HepG2 (cell line): ENCODE results near the gene KIF19. TPM values are rescaled to one million over a fixed set of nuclear protein-coding genes. Genes with fewer than 3 reads are reported as not detected.

Experiments used
- ATAC-seq: fragments of 200-7000 bp; cut with Tn5 transposase; 3 replicates; pipeline ENCODE4 v1.9.1; 2020; ENCODE audit warnings: mild to moderate bottlenecking, moderate library complexity
- BruUV-seq: library from RNA; stranded (reverse); fragments of 400-500 nt; replicated peaks from 2 replicates; lab custom pipeline; 2021; lab: Mats Ljungman, UMichigan
- CTCF ChIA-PET: fragments of 300-600 bp; formaldehyde crosslinking; extraction: SDS; loops from one replicate; lab custom pipeline; 2021; ENCODE audit warnings: low total read pairs, inconsistent platforms, low intra/inter-chr PET ratio; lab: Yijun Ruan, JAX
- POLR2A ChIA-PET: fragments of 350-600 bp; sonication (Branson Sonifier 250); formaldehyde crosslinking; loops from one replicate; lab custom pipeline; 2020; ENCODE audit warnings: antibody characterized with exemption, inconsistent platforms; lab: Yijun Ruan, JAX
- DNase-seq: peaks from one replicate; pipeline ENCODE4 v3.0.0-alpha.2; 2015; ENCODE audit warnings: low spot score
- FAIRE-seq: peaks from 3 replicates; lab custom pipeline; 2011; peaks lifted over from hg19 to GRCh38; lab: Jason Lieb, UNC
- H2AFZ ChIP-seq: one replicate; pipeline ENCODE4 v1.6.1; 2011; ENCODE audit warnings: low read length, inconsistent platforms
- H3K27ac ChIP-seq: fragments of 300-600 bp; 3 replicates; pipeline ENCODE4 v1.8.0; 2011; ENCODE audit warnings: mixed run types, mild to moderate bottlenecking, mixed read lengths, low read length, inconsistent platforms; ENCODE audit not compliant: insufficient read depth; ENCODE audit errors: extremely low read length
- H3K27me3 ChIP-seq, 2 experiments: fragments of 200-600 bp in 1 of 2; 2 replicates in 1 of 2; 3 replicates in 1 of 2; pipeline versions ENCODE4 v1.6.0 to v1.8.0; 2011; ENCODE audit warnings: low read length in 2 of 2, mild to moderate bottlenecking in 2 of 2, moderate library complexity in 2 of 2, inconsistent platforms in 1 of 2; ENCODE audit not compliant: insufficient read depth in 2 of 2, control insufficient read depth in 1 of 2
- H3K36me3 ChIP-seq, 2 experiments: fragments of 200-600 bp in 1 of 2; replicated peaks in 1 of 2; 2 replicates in 1 of 2; 3 replicates in 1 of 2; pipeline versions ENCODE4 v1.5.1 to v1.8.0; 2011; ENCODE audit warnings: low read length in 2 of 2, inconsistent platforms in 1 of 2; ENCODE audit not compliant: insufficient read depth in 2 of 2, control insufficient read depth in 1 of 2
- H3K4me1 ChIP-seq: 2 replicates; pipeline ENCODE4 v1.5.1; 2012; ENCODE audit warnings: low read length, inconsistent platforms; ENCODE audit not compliant: insufficient read depth
- H3K4me2 ChIP-seq: 2 replicates; pipeline ENCODE4 v1.6.0; 2011; ENCODE audit warnings: low read depth, low read length, inconsistent platforms
- H3K4me3 ChIP-seq, 3 experiments: fragments of 200-600 bp in 1 of 3; sonication (generic), shearing (Covaris generic) in 1 of 3; replicated peaks in 1 of 3; 2 replicates each; pipeline ENCODE4 v1.5.1; 2011 to 2016; ENCODE audit warnings: low read length in 3 of 3, inconsistent platforms in 2 of 3, low read depth in 2 of 3, mild to moderate bottlenecking in 2 of 3, control low read depth in 1 of 3, mixed read lengths in 1 of 3; ENCODE audit not compliant: insufficient read depth in 1 of 3
- H3K79me2 ChIP-seq: one replicate; pipeline ENCODE4 v1.6.1; 2011; ENCODE audit warnings: low read length, inconsistent platforms; ENCODE audit not compliant: insufficient read depth
- H3K9ac ChIP-seq: 2 replicates; pipeline ENCODE4 v1.6.0; 2011; ENCODE audit warnings: mild to moderate bottlenecking, low read depth, low read length, inconsistent platforms; ENCODE audit not compliant: insufficient read depth
- H3K9me3 ChIP-seq: 2 replicates; pipeline ENCODE4 v1.5.1; 2012; ENCODE audit warnings: mild to moderate bottlenecking, low read length
- H4K20me1 ChIP-seq: 2 replicates; pipeline ENCODE4 v1.6.0; 2011; ENCODE audit warnings: inconsistent platforms, mild to moderate bottlenecking, low read length, moderate library complexity; ENCODE audit not compliant: insufficient read depth
- JARID2 ChIP-seq: sonication (generic); formaldehyde crosslinking; IDR thresholded peaks from 2 replicates; pipeline ENCODE4 v1.8.1; 2023; ENCODE audit warnings: missing genetic modification reagents, inconsistent platforms; ENCODE audit not compliant: insufficient replicate concordance
- NR2F1 ChIP-seq, 2 experiments: fragments of 450-650 bp in 1 of 2; formaldehyde crosslinking in 1 of 2; IDR thresholded peaks; 2 replicates each; pipeline versions ENCODE4 v1.5.0 to v1.6.1; 2016 to 2020; ENCODE audit warnings: mild to moderate bottlenecking in 1 of 2, missing compliant biosample characterization in 1 of 2, missing genetic modification reagents in 1 of 2, moderate library complexity in 1 of 2
- PRMT3 ChIP-seq: sonication (generic); formaldehyde crosslinking; IDR thresholded peaks from 2 replicates; pipeline ENCODE4 v1.8.1; 2022; ENCODE audit warnings: low read depth, mild to moderate bottlenecking, moderate library complexity, missing genetic modification reagents, borderline replicate concordance
- SIN3A ChIP-seq: IDR thresholded peaks from 2 replicates; pipeline ENCODE4 v1.6.1; 2011; ENCODE audit warnings: low read depth, mild to moderate bottlenecking, control low read depth, low read length, borderline replicate concordance
- XBP1 ChIP-seq: sonication (generic); formaldehyde crosslinking; IDR thresholded peaks from 2 replicates; pipeline ENCODE4 v1.5.0; 2020; ENCODE audit warnings: missing genetic modification reagents
- ZFP1 ChIP-seq: IDR thresholded peaks from 2 replicates; pipeline ENCODE4 v1.6.1; 2016
- ZNF24 ChIP-seq: fragments of 450-650 bp; IDR thresholded peaks from 2 replicates; pipeline ENCODE4 v1.6.1; 2017; ENCODE audit warnings: antibody characterized with exemption, mild to moderate bottlenecking
- WGBS: methylation state at CpG from one replicate; pipeline ENCODE4 v1.1.6; 2017; ENCODE audit warnings: low lambda C conversion rate; 5-methylcytosine and 5-hydroxymethylcytosine counted together
- in situ Hi-C: cut with HindIII; loops from 2 replicates; pipeline ENCODE4 v1.10.0; 2017; ENCODE audit warnings: low pct_unique_long_range_greater_than_20kb; ENCODE audit not compliant: extremely low pct_ligation_motif_present
- intact Hi-C: fragments of 100-400 bp; cut with micrococcal nuclease; formaldehyde crosslinking; loops from one replicate; pipeline ENCODE4 v1.10.0; 2022; ENCODE audit not compliant: unreplicated experiment
- polyA plus RNA-seq, 8 experiments: library from polyadenylated mRNA; depleted of rRNA in 3 of 8; stranded (reverse) in 7 of 8; unstranded in 1 of 8; fragments of >200 nt; fragmentation: Illumina TruSeq in 4 of 8; extraction: Trizol in 4 of 8; gene quantifications; 2 replicates each; pipeline versions ENCODE4 v1.2.1 to v1.2.3, GENCODE V29; 2011 to 2016; ENCODE audit warnings: low read depth in 4 of 8, missing spikeins in 1 of 8, mixed read lengths in 1 of 8; ENCODE audit not compliant: insufficient read depth in 1 of 8
- total RNA-seq, 5 experiments: library from RNA; depleted of rRNA; stranded (reverse); fragments of >200 nt; fragmentation: Illumina TruSeq; extraction: Trizol; gene quantifications; 2 replicates each; pipeline ENCODE4 v1.2.3, GENCODE V29; 2016; ENCODE audit warnings: low read depth in 1 of 5
- TF ChIP-seq, protein P1 (sequence below): sonication (generic); formaldehyde crosslinking; IDR thresholded peaks from 2 replicates; pipeline ENCODE4 v1.4.0; 2020; ENCODE audit warnings: mild to moderate bottlenecking, missing genetic modification reagents
- TF ChIP-seq, protein P2 (sequence below): sonication (generic); formaldehyde crosslinking; IDR thresholded peaks from 2 replicates; pipeline ENCODE4 v1.4.0; 2020; ENCODE audit warnings: missing genetic modification reagents, borderline replicate concordance
- TF ChIP-seq, protein P3 (sequence below): sonication (generic); formaldehyde crosslinking; IDR thresholded peaks from 2 replicates; pipeline ENCODE4 v1.9.0; 2022; ENCODE audit warnings: low read depth, missing genetic modification reagents
- TF ChIP-seq, protein P4 (sequence below): sonication (generic); formaldehyde crosslinking; IDR thresholded peaks from 2 replicates; pipeline ENCODE4 v1.5.0; 2020; ENCODE audit warnings: mild to moderate bottlenecking, missing genetic modification reagents

KIF19 gene
- total and polyA plus RNA-seq, 2 of the 13 experiments (the other 11 are each of a cell fraction or from before 2014, with no cell fraction given) = not detected

DNA sequence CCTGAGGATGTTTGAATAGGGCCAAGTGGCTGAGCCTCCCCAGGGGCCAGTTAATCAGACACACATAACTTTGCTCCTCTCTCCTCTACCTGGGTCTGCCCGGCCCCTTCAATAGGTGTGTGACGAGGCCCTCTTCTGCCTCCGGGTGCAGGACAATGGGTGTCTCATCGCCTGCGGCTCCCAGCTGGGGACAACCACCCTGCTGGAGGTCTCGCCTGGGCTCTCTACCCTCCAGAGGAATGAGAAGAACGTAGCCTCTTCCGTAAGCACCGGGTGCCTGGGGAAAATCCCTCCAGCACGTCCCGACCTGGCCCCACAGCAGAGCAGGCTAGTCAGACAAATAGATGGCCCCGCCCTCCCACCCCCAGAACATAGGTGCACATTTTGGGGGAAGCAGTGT is 16.1 kb upstream of the KIF19 start:
- in situ Hi-C loops = no loop called here
- TF ChIP-seq XBP1 (CRISPR knock-in tag) (no peak), ZNF24 (no peak), PRMT3 (no peak), ZFP1 (no peak), JARID2 (CRISPR knock-in tag) (no peak), SIN3A (no peak), NR2F1 (CRISPR knock-in tag; IDR thresholded peaks at IDR 0.05) (no peak)
- TF ChIP-seq, protein P1, sequence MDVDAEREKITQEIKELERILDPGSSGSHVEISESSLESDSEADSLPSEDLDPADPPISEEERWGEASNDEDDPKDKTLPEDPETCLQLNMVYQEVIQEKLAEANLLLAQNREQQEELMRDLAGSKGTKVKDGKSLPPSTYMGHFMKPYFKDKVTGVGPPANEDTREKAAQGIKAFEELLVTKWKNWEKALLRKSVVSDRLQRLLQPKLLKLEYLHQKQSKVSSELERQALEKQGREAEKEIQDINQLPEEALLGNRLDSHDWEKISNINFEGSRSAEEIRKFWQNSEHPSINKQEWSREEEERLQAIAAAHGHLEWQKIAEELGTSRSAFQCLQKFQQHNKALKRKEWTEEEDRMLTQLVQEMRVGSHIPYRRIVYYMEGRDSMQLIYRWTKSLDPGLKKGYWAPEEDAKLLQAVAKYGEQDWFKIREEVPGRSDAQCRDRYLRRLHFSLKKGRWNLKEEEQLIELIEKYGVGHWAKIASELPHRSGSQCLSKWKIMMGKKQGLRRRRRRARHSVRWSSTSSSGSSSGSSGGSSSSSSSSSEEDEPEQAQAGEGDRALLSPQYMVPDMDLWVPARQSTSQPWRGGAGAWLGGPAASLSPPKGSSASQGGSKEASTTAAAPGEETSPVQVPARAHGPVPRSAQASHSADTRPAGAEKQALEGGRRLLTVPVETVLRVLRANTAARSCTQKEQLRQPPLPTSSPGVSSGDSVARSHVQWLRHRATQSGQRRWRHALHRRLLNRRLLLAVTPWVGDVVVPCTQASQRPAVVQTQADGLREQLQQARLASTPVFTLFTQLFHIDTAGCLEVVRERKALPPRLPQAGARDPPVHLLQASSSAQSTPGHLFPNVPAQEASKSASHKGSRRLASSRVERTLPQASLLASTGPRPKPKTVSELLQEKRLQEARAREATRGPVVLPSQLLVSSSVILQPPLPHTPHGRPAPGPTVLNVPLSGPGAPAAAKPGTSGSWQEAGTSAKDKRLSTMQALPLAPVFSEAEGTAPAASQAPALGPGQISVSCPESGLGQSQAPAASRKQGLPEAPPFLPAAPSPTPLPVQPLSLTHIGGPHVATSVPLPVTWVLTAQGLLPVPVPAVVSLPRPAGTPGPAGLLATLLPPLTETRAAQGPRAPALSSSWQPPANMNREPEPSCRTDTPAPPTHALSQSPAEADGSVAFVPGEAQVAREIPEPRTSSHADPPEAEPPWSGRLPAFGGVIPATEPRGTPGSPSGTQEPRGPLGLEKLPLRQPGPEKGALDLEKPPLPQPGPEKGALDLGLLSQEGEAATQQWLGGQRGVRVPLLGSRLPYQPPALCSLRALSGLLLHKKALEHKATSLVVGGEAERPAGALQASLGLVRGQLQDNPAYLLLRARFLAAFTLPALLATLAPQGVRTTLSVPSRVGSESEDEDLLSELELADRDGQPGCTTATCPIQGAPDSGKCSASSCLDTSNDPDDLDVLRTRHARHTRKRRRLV (CRISPR knock-in tag) = no peak
- TF ChIP-seq, protein P2, sequence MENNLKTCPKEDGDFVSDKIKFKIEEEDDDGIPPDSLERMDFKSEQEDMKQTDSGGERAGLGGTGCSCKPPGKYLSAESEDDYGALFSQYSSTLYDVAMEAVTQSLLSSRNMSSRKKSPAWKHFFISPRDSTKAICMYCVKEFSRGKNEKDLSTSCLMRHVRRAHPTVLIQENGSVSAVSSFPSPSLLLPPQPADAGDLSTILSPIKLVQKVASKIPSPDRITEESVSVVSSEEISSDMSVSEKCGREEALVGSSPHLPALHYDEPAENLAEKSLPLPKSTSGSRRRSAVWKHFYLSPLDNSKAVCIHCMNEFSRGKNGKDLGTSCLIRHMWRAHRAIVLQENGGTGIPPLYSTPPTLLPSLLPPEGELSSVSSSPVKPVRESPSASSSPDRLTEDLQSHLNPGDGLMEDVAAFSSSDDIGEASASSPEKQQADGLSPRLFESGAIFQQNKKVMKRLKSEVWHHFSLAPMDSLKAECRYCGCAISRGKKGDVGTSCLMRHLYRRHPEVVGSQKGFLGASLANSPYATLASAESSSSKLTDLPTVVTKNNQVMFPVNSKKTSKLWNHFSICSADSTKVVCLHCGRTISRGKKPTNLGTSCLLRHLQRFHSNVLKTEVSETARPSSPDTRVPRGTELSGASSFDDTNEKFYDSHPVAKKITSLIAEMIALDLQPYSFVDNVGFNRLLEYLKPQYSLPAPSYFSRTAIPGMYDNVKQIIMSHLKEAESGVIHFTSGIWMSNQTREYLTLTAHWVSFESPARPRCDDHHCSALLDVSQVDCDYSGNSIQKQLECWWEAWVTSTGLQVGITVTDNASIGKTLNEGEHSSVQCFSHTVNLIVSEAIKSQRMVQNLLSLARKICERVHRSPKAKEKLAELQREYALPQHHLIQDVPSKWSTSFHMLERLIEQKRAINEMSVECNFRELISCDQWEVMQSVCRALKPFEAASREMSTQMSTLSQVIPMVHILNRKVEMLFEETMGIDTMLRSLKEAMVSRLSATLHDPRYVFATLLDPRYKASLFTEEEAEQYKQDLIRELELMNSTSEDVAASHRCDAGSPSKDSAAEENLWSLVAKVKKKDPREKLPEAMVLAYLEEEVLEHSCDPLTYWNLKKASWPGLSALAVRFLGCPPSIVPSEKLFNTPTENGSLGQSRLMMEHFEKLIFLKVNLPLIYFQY (CRISPR knock-in tag) = no peak
- TF ChIP-seq, protein P3, sequence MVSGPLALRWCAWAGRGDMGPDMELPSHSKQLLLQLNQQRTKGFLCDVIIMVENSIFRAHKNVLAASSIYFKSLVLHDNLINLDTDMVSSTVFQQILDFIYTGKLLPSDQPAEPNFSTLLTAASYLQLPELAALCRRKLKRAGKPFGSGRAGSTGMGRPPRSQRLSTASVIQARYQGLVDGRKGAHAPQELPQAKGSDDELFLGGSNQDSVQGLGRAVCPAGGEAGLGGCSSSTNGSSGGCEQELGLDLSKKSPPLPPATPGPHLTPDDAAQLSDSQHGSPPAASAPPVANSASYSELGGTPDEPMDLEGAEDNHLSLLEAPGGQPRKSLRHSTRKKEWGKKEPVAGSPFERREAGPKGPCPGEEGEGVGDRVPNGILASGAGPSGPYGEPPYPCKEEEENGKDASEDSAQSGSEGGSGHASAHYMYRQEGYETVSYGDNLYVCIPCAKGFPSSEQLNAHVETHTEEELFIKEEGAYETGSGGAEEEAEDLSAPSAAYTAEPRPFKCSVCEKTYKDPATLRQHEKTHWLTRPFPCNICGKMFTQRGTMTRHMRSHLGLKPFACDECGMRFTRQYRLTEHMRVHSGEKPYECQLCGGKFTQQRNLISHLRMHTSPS (CRISPR knock-in tag) = no peak
- TF ChIP-seq, protein P4, sequence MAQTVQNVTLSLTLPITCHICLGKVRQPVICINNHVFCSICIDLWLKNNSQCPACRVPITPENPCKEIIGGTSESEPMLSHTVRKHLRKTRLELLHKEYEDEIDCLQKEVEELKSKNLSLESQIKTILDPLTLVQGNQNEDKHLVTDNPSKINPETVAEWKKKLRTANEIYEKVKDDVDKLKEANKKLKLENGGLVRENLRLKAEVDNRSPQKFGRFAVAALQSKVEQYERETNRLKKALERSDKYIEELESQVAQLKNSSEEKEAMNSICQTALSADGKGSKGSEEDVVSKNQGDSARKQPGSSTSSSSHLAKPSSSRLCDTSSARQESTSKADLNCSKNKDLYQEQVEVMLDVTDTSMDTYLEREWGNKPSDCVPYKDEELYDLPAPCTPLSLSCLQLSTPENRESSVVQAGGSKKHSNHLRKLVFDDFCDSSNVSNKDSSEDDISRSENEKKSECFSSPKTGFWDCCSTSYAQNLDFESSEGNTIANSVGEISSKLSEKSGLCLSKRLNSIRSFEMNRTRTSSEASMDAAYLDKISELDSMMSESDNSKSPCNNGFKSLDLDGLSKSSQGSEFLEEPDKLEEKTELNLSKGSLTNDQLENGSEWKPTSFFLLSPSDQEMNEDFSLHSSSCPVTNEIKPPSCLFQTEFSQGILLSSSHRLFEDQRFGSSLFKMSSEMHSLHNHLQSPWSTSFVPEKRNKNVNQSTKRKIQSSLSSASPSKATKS = no peak

More for the DNA sequence above, 16.1 kb upstream of the KIF19 start:
- Histone ChIP-seq H4K20me1 (no peaks in the 10 kb centered on the region), H2AFZ (no peak overlapping the region), H3K9me3 (peaks cover 18% of the 10 kb centered on the region), H3K27me3 (peaks cover 2 to 18% of the 10 kb centered on the region in 2 experiments; a peak in 2 of 5 replicates), H3K4me3 (no peak overlapping the region), H3K79me2 (no peaks in the 10 kb centered on the region), H3K4me2 (no peak overlapping the region), H3K4me1 (no peaks in the 10 kb centered on the region), H3K27ac (no peak overlapping the region), H3K36me3 (no peaks in the 10 kb centered on the region), H3K9ac (no peak overlapping the region)
- no peak for DNase-seq
- no peak for FAIRE-seq
- BruUV-seq = no TSS peak
- CTCF ChIA-PET = no interaction called here
- no CpG with 5 or more reads among the region's 12 CpGs for WGBS
- POLR2A ChIA-PET = no interaction called here
- ATAC-seq = no peak; the same call in 1 of the 3 replicates
- intact Hi-C loops = loop anchor here (10.0 kb wide), 1 partner anchor 185 kb away; no protein-coding TSS in a partner anchor
